Dermis blood vessel endothelial cell (primary cell): ENCODE data around the gene SLC25A4. TPM values are rescaled to one million over a fixed set of nuclear protein-coding genes. Genes with fewer than 3 reads are reported as not detected.
"Not testable (repeated sequence)": the region's sequence is repeated elsewhere in the genome, so short reads cannot be mapped to it uniquely, and the experiment has no call there.

Experiments
- DNase-seq: peaks from one replicate; pipeline ENCODE4 v3.0.0; 2010
- total RNA-seq: library from RNA; depleted of rRNA; stranded (reverse); fragments of >200 nt; gene quantifications from 2 replicates; pipeline ENCODE4 v1.2.3, GENCODE V29; 2014

Gene SLC25A4
- total RNA-seq, result 8.8 and 10.8 TPM in 2 replicates

DNA sequence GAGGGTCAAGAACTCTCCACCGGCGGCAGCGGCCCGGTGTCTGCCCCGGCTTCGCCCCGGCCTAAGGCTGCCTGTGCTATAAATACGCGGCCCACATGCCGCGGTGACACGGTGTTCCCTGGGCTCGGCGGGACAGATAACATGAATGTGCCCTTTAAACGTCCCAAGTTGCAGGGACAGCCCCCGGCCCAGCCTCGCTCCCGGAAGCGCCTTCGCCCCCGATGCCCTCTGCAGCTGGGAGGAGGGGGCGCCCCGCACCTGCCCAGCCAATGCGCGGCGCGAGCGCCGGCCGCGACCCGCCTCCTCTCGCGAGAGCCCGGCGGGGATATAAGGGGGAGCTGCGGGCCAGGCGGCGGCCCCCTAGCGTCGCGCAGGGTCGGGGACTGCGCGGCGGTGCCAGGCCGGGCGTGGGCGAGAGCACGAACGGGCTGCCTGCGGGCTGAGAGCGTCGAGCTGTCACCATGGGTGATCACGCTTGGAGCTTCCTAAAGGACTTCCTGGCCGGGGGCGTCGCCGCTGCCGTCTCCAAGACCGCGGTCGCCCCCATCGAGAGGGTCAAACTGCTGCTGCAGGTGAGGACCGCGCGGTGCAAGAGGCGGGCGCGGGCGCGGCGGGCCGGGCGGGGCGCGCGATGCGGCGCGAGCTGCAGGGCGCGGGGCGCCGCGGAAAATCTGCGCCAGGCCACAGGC is at the start of gene SLC25A4:
Gene SLC25A4 (plus strand): TSS at position 355 of the 689 bp plus-strand sequence. CDS start 107 bp downstream, at position 462.
- DNase-seq, result peak; percentile 83

DNA sequence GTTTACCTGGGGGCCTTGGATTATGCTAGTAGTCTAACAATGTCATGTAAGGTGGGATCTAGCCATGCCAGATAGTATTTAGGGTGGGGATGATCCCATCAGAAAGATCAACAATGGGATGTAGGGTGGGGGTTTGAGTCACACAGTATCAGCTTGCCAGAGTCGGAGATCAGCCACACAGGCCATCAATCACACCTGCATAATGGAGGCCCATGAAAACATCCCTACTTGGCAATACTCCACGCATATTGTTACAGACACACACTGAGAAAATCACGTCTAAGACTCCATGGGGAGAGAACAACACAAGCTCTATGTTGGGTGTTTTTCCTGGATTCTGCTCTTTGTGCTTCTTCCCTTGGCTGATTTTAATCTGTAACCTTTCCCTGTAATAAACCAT is 49.5 kb upstream of the SLC25A4 start:
- no peak for DNase-seq

DNA sequence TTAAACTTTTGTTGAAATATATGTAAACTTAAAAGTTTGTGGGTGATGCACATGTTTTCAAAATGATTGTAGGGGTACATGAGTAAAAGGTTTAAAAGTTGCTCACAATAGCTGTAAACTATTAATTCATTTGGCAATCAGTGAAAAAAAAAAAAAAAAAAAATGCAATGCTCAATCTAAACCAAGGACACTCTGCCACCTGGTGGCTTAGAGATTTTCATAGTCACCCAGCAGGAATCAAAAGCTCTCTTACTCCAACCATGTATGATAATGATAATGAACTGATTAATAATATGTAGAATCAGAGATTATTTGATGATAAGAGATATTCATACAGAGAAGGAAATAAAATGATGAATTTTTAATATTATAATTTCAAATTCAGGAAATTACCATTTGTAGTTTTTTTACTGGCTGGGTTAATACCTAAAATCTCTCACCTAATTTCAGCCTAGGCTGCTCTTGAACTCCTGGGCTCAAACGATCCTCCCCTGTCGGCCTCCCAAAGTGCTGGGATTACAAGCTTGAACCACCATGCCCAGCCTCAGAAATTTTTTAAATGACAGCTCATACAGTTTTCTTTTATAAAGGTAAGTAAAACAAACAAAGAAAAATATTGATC is 46.9 kb upstream of the SLC25A4 start:
- DNase-seq, result peak; percentile 69

DNA sequence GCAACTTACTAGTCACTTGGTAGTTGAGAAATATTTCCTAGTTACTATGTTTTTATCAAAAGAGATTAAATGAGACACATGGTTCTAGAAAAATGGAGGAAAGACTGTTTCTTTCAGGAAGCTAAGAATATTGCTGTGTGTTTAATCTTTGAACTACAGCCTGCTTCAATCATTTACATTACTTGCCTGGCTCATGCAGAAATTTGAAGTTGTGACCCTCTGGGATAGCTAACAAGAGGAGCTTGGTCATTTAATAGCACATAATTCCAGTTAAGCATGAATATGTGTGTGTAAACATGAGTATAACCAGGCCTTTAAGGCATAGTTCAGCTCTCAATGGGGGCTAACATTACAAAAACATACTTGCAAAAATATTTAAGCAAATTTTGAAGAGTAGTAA is 44.6 kb upstream of the SLC25A4 start:
- no peak for DNase-seq

DNA sequence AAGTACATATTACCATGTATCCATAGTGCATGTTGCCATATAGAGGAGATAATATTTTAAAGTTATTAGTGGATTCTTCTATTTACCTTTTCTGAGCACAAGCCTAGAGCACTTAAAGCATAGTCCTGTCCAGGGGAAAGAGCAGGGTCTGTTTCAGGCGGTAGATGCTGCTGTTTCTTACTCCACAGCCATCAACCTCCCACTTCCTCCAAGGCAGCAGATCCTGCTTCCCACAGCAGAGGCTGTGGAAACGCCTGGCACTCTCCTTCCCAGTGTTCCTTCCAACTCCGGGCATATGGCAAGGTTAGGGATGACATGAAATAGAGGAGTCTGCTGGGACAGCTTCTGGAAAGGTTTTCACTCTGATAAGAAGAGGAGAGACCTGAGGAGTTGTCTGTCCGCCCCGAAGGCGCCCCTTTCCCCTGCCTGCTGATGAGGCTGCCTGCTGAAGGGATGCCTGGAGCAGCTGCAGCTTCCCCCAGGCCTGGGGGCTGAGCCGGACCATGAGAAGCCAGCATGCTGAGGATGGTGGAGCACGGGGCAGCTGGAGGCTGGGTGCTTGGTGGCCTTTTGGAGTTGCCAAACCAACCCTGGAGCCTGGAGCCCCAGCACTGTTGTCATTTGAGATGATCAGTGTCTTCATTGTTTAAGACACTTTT is 43.9 kb upstream of the SLC25A4 start:
- no peak for DNase-seq

DNA sequence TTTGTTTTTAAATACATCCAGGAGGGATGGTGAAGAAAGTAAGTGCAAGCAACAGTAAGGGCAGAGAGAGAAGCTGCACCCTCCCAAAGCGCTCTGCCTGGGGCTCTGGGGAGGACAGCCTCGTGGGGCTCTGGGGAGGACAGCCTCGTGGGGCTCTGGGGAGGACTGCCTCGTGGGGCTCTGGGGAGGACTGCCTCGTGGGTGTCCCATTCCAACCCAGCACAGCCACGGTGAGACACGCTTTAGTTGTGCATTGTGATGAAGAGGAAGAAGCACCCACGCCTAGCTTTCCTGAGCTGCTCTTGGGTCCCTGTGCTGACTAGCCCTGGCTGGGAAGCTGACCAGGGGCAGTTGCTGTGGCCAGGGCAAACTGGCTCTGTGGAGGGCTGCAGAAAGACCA is 43.1 kb upstream of the SLC25A4 start:
- DNase-seq, result no peak

DNA sequence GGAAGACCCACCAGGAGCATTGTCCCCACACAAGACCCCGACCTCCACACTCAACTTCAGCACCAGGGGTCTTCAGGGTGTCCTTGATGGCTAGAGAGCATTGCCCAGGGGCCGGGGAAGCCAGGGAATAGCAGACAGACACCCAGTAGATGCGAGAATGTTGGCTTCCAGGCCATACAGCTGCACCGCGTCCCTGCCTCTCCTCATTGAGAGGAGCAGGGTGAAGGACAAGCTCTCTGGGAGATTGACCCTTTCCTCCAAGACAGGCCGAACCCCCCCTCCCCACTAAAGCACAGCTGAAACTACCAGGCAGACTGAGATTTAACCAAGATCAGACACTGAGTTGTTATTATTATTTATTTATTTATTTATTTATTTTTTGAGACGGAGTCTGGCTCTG is 42.6 kb upstream of the SLC25A4 start:
- no peak for DNase-seq

DNA sequence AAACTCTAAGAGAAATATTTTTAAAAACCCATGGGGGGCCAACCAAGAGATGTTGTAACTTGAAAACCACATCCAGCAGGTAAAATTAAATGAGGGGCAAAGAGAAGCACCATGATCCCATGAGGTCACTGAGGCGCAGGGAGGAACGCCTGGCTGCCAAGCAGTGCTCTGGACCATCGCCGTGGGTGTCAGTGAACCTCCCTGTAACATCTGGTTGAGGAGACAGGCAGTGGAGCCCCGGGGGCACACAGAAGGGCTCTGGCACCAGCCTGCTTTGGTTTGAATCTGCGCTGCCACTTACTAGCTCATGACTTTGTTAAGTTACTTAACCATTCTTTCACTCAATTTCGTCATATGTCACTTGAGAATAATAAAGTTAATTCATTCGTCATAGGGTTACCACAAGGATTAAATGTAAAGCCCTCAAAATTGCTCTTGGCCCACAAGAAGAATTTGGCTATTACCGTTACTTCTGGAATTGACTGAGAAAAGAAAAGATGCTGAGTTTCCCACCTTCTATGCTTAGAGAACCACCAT is 41.6 kb upstream of the SLC25A4 start:
- no peak for DNase-seq

DNA sequence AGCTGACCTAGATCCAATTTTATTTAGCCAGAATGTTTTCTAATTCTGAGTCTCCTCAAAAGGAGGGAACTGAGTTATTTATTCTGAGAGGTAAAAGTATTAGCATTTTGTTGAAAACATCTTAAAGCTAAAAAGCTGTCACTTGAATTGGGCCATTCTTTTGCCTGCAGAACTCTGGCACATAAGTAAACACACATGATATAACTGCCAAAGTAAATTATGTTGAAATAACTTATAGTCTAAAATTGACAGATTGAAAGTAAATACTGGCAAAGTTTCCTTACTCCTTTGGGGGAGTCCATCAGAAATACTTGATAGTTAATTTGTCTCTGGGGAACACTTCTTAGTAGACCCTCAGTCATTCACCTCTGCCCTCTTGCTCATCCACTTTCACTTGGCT is 38.3 kb upstream of the SLC25A4 start:
- DNase-seq, result no peak

DNA sequence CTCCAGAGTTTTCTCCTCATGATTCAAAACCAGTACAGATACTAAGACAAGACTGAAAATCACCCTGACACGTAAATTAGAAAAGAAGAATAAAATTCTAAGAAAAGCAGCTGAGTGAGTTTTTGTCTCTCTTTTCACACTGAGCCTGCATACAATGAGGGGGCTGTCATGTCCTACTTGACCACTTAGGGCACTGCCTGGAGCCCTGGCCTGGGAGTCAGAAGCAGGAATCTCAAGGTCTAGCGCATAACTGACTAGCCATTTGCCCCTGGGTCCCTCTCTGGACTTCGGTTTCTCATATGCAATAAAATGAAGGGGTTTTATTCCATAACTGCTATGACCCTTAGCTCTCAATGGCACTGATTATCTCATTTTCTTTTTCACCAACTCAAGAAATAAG is 36.7 kb upstream of the SLC25A4 start:
- DNase-seq, result no peak

DNA sequence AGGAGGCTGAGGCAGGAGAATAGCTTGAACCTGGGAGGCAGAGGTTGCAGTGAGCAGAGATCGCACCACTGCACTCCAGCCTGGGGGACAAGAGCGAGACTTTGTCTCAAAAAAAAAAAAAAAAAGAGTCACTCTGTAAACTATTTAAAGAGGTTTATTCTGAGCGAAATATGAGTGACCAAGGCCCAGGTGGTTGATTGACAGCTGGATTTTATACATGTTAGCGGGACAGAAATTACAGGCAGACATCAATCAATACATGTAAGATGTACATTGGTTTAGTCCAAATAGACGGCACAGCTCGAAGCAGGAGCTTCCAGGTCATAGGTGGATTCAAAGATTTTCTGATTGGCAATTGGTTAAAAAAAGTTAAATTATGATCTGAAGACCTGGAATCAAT is 35.5 kb upstream of the SLC25A4 start:
- not testable (repeated sequence) for DNase-seq

DNA sequence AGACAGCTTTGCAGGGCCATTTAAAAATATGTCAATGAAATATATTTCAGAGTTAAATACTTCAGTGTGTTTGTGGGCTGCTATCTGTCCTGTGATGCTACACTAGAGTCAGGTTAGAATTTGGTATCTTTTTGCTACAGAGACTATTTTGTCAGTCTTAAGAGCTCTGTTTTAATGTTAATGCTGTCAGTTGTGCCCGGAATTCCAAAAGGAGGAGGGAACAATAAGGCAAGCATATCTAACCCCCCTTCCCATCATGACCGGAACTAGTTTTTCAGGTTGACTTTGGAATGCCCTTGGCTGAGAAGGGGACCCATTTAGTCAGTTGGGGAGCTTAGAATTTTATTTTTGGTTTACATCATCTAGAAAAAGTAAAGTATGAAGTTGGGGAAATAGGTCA is 34.9 kb upstream of the SLC25A4 start:
- DNase-seq, result no peak

DNA sequence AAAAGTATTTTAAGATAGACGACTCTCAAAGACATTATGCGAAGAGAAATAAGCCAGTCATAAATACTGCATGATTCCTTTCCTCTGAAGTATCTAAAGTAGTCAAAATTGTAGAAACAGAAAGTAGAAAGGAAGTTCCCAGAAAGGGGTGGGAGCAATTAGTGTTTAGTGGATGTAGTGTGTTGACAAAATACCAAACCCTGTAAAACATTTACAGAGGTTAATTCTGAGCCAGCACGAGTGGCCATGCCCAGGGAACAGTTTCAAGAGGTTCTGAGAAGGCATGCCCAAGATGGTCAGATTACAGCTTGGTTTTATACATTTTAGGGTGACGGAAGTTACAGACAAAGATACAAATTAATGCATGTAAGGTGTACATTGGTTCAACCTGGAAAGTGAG is 34.4 kb upstream of the SLC25A4 start:
- no peak for DNase-seq

DNA sequence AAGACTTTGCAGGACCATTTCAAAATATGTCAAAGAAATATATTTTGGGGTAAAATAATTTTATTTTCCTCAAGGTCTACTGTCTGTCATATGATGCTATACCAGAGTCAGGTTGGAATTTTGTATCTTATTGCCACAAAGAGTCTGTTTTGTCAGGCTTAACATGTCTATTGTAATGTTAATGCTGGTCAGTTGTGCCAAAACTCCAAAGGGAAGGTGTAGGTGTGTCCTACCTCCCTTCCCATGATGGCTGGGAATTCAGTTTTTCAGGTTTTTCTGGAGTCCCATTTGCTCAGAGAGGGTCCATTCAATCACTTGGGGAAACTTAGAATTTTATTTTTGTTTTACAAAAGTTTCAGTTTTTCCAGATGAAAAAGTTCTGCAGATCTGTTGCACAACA is 33.3 kb upstream of the SLC25A4 start:
- DNase-seq, result no peak

DNA sequence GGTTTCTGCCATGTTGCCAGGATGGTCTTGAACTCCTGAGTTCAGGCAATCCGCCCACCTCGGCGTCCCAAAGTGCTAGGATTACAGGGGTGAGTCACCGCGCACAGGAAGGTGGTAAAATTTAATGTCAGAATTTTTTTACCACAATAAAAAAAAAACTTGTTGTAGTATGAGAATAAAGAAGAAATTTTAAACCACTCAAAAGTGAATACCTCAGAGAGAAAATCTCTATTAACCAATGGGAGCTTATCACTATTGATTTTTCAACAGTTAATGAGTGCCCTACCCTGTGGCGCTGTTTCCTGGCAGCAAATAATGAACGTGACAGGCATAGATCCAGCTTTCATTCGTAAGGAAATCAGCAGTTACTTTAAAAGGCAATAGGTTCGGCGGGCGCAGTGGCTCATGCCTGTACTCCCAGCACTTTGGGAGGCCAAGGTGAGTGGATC is 32.7 kb upstream of the SLC25A4 start:
- DNase-seq, result no peak

DNA sequence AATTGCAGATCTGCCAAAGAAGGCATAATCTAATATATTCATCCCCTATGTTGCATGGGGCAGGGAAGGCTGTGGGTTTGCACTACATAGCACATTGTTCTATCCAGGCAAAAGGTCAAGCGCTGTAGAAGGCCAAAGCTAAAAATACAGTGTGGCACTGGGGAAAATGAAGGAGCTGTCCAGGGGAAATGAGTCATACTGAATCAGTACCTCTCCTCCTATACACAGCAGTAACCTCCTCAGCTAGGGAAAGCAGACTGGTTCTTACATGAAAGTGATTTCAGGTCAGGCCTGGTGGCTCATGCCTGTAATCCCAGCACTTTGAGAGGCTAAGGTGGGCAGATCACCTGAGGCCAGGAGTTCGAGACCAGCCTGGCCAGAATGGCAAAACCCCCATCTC is 31.0 kb upstream of the SLC25A4 start:
- peak; percentile 95 for DNase-seq

DNA sequence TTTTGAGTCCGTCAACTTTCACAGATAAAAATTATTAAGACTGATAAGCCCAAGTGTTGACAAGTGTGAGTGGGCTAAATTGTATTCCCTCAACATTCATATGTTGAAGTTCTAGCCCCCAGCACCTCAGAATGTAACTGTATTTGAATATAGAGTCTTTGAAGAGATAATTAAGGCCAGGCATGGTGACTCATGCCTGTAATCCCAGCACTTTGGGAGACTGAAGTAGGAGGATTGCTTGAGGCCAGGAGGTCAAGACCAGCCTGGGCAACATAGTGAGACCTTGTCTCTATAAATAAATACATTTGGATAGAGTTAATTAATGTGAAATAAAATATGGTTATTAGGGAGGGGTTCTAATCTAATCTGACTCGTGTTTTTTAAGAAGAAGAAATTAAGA is 29.7 kb upstream of the SLC25A4 start:
- no peak for DNase-seq

DNA sequence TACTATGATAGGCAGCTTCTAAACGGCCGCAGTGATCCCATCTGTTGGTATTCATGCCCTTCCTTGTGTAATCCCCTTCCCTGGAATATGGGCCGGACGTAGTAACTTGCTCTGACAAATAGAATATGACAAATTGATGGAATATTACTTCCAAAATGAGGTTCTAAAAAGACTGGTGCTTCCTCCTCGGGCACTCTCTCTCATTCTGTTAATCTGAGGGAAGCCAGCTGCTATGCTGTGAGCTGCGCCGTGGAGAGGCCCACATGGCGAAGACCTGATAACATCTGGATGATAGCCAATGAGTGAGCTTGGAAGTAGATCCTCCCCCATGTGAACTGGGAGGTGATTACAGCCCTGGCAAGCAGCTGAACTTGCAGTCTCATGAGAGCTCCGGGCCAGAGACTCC is 27.2 kb upstream of the SLC25A4 start:
- DNase-seq, result no peak

DNA sequence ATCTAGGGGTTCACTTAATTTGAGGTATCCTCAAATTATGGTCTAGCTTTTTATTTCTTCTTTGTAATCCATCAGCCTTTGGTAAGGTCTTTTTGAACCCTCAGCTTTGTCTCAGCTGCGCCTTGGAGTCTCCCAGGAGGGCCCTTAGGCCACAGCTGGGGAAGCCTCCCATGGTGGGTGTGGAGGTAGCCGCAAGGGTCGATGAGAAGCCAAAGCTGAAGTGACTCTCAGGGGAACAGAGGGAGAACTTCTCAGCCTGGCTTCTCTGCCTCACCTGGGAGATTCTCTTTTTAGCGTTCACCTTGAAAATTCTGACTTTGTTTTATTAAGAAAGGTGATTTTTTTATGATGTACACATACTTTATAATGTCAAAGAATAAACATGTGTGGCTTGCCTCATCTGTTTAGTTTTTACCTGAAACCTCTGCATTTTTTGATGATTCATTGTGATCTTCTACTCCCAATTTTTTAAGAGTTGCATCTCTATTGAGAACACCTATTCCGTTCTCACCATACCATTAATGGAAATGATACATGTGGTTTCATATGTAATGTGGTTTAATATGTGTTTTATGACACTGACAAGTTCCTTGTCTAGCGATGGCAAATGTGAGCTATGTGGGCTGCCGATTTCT is 25.6 kb upstream of the SLC25A4 start:
- DNase-seq, result no peak

DNA sequence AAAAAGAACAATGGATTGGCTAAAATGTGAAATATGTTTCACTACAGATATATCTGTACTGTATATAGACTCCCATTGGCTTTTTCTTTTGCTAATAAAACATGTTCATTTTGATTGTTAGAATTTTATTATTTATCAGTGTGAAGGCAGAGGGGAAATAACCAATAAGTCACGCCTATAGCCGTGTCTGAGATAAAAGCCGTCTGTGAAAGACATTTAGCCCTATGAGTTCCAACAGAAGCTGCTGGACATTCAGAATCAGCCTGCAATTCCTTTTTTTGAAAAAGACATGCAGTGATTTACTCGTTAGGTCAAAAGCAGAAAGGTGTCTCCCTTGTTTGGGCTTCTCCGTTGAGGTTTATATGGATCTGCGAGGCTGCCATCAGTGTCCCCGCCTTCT is 24.2 kb upstream of the SLC25A4 start:
- no peak for DNase-seq

DNA sequence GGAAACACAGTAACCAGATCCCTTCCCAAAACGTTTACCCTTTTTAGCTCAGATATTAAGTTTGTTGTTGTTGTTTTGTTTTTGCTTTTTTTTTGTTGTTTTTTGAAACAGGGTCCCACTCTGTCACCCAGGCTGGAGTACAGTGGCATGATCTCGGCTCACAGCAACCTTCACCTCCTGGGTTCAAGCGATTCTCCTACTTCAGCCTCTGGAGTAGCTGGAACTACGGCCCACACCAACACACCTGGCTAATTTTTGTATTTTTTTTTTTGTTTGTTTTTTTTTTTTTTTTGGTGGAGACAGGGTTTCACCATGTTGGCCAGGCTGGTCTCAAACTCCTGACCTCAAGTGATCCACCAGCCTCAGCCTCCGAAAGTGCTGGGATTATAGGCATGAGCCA is 23.6 kb upstream of the SLC25A4 start:
- not testable (repeated sequence) for DNase-seq

DNA sequence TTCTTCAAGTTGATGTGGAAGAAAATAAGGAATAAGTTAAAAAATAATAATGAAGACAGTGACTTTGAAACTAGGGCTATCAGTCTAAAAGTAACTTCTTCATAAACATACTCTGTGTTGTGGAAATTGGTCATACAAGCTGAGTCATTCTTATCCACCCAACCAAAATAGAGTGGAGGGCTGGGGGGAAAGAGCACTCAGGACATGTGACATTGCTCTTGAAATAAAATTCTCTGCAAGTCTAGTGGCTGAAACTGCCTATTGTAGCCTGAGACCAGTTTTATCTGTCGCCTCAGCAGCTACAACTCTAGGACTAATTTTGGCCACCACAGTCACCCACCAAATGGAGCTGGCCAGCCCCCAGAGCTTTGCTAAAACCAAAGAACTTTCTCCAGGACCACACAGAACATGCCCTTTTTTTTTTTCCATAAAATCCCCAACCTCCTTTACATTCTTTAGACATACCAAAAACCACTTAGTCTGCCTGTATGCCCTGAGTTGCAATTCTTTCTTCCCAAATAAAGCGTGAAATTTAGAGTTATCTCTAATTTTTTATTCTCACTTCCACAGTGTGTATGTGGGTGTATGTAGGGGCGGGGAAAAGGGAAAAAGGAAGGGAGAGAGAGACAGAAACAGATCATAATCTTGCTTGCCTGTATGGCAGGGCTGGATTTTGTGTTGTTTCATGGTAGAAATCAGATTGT is 23.0 kb upstream of the SLC25A4 start:
- DNase-seq, result no peak

DNA sequence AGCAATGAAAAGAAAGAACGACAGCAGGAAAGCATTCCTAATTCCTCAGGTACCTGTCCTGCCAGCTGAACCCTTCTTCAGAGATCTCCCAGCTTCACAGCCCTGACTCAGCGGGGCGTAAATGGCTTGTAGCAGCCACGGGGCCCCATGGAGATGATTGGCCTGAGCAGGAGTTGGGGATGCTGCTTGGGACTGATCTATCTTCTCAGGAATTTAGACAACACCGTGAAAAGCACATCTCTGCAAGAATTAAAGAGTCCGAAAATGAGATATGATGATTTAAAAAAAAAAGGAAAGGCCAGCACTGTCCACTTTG is 22.5 kb upstream of the SLC25A4 start:
- DNase-seq, result no peak
